Measurements from ENCODE around the gene PLET1.

- TF ChIP-seq CTCF (IDR thresholded peaks at IDR 0.05 in 8 of 11, conservative IDR thresholded peaks at IDR 0.05 in 3 of 11) = no peak
- TF ChIP-seq POLR2AphosphoS5 (IDR thresholded peaks at IDR 0.05) = no peak
- no peak for TF ChIP-seq POLR2A (IDR thresholded peaks at IDR 0.05)
Measured at GRCh38 chr11:112210890-112211289, 49.8 kb downstream of the PLET1 start.
